GM21515 (cell line): Measurements from ENCODE around the gene SMARCC2.
"Not testable (repeated sequence)": the region's sequence is repeated elsewhere in the genome, so short reads cannot be mapped to it uniquely, and the experiment has no call there.

Source experiments
- ATAC-seq: cut with Tn5 transposase; IDR thresholded peaks from one replicate; pipeline ENCODE4 v1.9.1; 2021; ENCODE audit not compliant: unreplicated experiment

Gene SMARCC2

DNA sequence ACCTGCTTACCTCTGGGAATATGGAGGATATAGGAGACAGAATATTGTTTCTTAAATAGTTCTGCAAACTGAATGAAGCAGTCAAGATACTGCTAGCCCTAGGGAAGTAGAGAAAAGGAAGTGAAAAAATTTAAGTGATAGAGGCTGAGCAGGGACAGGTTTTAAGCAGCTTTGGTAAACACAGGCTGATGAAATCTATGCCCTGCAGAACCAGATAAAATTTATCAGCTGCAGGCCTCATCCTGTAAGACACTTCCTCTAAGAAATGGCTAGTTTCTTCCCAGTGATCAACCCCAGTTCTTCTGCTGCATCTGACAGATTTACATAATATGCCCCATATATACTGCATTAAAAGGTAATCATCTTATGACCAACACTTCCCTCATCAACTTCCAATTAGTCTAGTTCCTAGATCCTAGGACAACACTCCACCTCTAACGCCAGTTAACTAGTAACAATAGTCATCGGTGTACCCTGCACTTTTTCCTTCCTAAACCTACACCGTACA lies 62.5 kb downstream of the SMARCC2 start:
- ATAC-seq: no peak

DNA sequence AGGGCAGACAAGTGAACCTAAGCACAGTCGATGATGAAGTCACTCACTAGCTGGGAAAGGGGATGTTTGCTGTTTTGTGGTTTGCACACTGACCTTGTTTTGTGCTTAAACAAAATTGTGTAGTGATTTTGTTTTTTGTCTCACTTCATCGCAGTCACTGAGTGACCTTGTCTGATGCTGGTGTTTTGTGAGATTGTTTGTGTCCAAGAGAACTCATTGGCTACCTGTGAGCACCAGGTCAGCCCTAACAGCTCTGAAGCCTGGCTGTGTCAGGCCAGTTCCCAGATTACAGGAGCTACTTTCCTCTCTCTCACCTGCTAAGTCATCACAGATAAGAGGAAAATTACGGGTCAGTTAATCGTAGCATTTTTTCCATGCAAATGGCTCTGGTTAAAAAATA lies 65.2 kb downstream of the SMARCC2 start:
- no peak for ATAC-seq

DNA sequence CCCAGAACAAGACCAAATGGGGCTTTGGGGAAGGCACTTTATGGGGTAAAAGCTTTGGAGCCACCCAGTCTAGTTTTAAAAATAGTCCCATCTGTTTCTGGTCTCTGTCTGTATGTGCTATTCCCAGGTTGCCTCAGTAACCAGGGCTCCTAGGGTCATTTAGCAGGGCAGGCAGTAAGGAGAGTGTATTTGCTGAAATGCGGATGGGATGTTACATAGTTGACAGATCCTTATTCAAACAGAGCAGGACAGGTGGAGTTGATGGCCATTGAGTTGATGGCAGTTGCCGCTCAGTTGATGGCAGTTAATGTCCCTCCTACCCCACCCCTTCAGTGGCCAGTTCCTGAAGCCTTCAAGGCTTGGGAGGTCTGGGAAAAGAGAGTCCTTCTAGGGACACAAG lies 66.6 kb downstream of the SMARCC2 start:
- ATAC-seq: no peak

DNA sequence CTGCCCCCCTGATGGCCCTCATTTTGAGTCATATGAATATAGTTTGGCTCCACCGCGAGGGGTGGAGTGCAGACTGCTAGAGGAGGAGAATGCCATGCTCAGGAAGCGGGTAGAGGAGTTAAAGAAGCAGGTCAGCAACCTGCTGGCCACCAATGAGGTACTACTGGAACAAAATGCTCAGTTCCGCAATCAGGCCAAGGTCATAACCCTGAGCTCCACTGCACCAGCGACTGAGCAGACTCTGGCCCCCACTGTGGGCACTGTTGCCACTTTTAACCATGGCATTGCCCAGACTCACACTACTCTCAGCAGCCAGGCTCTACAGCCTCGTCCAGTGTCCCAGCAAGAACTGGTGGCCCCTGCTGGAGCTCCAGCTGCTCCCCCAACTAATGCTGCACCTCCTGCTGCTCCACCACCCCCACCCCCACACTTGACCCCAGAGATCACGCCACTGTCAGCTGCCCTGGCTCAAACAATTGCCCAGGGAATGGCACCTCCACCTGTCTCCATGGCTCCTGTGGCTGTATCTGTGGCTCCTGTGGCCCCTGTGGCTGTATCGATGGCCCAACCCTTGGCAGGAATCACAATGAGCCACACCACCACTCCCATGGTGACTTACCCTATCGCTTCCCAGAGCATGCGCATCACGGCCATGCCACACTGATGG lies 67.9 kb downstream of the SMARCC2 start:
- no peak for ATAC-seq

DNA sequence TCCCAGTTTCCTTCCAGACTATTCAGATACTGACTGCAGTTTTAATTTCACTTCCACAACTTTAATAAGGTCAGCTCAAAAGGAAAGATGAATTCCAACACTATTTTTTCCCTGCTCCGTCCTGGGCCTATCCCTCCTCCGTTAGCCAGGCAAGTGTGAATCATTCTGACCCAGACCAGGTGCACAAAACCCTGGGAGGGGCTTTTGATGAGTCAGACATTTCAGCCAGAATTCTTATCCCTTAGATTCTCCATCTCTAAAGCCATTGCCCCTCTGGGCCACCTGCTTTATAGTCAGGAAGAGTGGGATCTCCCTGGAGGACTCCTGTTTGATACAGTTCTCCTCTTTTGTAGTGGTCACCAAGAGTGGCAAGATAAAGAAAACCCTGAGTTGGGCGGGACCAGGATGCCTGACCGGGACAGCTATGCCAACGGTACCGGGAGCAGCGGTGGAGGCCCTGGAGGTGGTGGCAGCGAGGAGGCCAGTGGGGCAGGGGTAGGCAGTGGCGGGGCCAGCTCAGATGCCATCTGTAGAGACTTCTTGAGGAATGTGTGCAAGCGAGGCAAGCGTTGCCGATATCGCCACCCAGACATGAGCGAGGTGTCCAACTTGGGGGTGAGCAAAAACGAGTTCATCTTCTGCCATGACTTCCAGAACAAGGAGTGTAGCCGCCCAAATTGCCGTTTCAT lies 69.0 kb downstream of the SMARCC2 start:
- ATAC-seq: no peak

DNA sequence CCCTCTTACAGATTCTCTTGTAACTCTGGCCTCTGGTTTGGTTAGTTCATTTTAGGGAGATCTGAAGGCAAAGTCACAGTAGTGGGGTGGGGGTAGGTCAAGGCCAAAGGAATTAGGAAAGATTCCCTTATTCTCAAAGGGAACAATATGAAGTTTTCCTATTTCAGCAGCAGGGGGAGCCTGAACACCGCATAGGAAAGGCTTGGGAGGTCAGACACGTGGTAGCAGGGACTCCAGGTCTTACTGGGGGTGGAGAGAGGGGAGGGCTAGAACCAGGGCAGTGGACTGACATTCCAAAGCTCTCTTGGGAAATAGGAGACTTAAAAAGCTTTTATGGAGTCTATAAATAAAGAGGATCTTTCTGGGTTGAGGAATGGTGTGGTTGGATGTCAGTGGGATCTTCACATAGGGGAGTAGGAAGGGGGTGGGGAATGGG lies 69.9 kb downstream of the SMARCC2 start:
- no peak for ATAC-seq

DNA sequence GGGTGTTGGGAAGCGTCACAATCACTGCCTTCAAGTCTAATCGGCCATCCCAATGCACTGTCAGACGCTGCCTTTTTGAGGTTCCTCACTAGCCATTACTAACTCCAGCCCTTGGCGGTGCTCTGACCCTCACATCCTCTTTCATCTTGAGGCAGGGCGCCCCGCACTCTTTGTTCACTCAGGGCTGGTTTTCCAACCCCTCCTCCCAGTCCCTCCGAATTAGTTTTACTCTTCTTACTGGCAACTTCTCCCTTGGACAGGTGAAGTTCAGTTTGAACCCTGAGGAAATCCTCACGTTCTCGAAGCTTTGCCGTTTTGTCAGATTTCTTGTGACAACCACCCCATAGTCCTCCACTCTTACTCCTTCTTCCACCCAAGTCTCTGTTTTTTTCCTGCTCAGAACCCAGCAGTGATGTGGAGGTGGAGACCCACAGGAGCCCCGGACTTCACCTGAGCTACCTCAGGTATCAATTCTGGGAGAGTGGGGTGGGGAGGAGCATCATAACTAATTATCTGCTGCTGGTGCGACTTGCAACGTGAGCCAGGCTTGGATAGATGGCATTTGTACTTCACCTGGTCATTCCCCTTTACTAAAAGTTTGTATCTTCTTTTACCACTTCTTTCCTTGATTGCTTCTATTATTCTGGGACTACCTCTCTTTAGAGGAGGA lies 70.5 kb downstream of the SMARCC2 start:
- ATAC-seq: no peak

DNA sequence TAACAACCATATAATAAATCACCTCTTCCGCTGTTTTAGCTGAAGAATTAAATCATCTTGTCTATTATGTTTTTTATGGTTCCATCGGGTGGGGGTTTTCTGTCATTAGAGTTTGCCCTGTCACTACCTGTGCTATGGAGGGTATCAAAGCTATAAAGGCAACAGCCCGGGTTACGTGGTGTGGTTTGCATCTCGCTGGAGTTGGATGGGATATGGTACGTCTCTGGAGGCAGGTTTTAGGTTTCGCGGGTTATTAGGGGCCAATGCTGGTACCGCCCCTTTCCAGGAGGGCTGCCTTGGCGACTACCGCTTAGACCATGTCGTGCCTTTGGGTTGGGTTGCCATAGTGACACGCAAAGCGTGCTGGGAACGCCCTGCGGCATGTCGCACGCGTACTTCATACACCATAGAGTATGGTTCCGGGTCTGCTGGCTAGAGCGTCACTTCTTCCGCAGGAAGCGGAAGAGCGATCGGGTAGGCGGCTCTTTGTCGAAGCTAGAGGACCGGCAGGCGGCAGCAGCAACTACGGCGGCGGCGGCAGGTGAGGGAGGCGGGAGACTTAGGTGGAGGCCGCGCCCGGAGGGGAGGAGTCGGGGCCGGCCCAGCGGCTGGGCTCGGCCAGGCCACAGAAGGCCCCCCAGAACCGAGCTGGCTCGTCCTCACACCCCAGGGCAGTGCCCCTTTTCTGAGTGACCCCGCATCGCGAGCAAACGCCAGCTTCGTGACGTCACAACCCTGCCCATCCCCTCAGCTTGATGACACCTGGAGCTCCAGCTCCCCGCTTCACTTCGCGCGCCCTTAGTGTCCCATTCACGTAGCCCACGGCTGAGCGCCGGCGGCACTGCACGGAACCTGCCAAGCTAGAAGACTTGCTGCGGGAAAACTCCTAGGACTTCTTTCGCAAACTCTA lies 71.2 kb downstream of the SMARCC2 start, which contains the start of gene ZC3H10:
TSS of gene ZC3H10 (plus strand) at position 489 of the 910 bp plus-strand sequence. CDS start 2,297 bp downstream, outside the sequence.
- ATAC-seq: peak; percentile 82

DNA sequence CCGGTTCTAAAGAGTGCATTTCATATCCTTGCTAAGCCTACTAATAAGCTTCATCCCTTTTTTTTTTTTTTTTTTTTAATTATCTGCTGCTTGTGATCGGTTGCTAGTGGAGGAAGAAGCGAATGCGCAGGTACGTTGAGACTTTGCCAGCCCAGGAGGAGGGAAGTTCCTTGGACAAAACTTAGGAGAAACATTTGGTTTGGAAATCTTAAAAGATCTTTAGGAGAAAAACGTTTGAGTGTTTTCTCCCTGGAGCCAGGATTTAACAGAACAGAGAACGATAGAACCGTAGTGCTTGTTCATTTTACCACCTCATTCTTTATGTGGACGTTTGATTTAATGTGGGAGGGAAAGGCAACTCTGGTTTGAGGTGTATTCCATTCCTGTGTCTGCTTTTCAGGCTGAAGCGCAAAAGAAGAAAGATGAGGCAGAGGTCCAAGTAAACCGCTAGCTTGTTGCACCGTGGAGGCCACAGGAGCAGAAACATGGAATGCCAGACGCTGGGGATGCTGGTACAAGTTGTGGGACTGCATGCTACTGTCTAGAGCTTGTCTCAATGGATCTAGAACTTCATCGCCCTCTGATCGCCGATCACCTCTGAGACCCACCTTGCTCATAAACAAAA lies 72.1 kb downstream of the SMARCC2 start:
- not testable (repeated sequence) for ATAC-seq

DNA sequence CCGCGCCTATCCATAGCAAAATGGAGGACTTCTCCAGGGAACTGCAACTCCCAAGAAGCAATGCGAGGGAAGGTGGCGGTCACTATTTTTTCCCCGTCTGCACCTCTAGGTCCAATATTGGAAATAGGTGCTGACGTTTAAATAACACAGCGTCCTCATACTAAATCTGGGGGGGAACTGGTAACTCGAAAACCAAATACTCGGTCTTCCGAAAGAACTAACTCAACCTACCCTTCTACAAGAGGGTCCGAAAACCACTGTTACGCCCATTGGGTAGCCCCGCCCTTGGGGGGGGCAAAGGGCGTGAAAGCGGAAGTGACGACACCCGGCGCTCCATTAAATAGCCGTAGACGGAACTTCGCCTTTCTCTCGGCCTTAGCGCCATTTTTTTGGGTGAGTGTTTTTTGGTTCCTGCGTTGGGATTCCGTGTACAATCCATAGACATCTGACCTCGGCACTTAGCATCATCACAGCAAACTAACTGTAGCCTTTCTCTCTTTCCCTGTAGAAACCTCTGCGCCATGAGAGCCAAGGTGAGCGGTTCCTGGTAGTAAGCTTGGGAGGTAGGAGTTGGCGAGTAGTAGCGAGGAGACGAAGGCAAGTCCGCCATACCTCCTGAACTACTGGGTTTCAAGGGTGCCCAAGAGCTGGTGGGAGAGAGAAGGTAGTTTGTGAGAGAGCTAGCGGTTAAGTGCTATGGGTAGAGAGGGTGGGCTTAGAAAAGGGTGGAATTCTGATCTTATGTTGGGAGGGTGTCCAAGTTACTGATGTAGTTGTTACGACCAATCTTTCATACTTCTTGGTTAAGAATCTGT lies 72.8 kb downstream of the SMARCC2 start, which contains the start of gene RPL41:
TSS of gene RPL41 (plus strand) at position 367 of the 815 bp plus-strand sequence.
- peak; percentile 35 for ATAC-seq

DNA sequence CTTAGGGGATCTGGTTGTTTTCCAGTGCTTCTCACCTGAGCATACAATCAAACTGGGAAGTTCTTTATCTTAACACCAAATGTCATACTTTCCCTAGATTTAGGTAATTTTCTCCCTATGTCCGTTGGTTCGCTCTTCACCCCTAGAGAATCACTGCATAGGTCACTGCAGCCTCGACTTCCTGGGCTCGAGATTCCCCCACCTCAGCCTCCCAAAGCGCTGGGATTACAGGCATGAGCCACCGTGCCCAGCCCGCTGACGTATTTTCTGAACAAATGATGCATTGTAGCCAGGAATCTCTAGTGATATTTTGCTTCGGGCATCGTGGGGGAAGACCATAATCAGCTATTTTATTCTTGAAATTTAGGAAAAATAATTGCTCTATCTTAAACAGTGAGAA lies 74.0 kb downstream of the SMARCC2 start:
- ATAC-seq: no peak

DNA sequence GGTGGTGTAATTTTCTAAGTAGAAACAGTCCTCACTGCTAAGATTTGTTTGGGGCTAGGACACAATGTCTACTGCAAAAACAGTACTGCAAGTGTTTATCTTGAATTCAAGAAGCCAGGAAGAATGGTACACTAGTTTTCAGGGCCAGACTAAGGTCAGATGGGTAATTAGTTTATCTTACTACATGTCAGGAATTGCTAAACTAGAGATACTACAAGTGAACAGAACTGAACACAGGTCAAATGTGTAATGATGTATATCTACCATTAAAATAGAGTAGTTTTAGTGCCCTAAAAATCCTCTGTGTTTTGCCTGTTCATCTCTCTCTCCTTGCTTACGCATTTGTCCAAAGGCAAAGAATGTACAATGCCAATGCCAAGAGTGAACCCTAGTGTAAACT lies 75.2 kb downstream of the SMARCC2 start:
- no peak for ATAC-seq
